OCI-LY1 (cell line): ENCODE measurements around the gene MESD.
"Not testable (repeated sequence)": the region's sequence is repeated elsewhere in the genome, so short reads cannot be mapped to it uniquely, and the experiment has no call there.

ENCODE experiments used
- H2AFZ ChIP-seq: fragments of 200-600 bp; sonication (generic), shearing (Covaris generic); 2 replicates; pipeline ENCODE4 v1.6.0; 2014; ENCODE audit warnings: antibody characterized with exemption, mild to moderate bottlenecking, low read length
- H3F3A ChIP-seq: fragments of 200-600 bp; sonication (generic), shearing (Covaris generic); 2 replicates; pipeline ENCODE4 v1.6.0; 2014; ENCODE audit warnings: mild to moderate bottlenecking, antibody characterized with exemption, low read length, moderate library complexity; ENCODE audit not compliant: insufficient read depth
- H3K27ac ChIP-seq: fragments of 200-600 bp; sonication (generic); 2 replicates; pipeline ENCODE4 v1.5.1; 2014; ENCODE audit warnings: low read length, mixed run types, mild to moderate bottlenecking, low read depth; ENCODE audit not compliant: poor library complexity, severe bottlenecking
- H3K27me3 ChIP-seq: fragments of 200-600 bp; sonication (generic); 2 replicates; pipeline ENCODE4 v1.6.0; 2014; ENCODE audit warnings: antibody characterized with exemption, mild to moderate bottlenecking, low read length, moderate library complexity; ENCODE audit not compliant: insufficient read depth
- H3K36me3 ChIP-seq: fragments of 200-600 bp; sonication (generic); 2 replicates; pipeline ENCODE4 v1.6.1; 2014; ENCODE audit warnings: mild to moderate bottlenecking, antibody characterized with exemption, low read length, moderate library complexity, mixed read lengths; ENCODE audit not compliant: insufficient read depth
- H3K4me1 ChIP-seq: fragments of 200-600 bp; sonication (generic); 2 replicates; pipeline ENCODE4 v1.5.1; 2014; ENCODE audit warnings: mild to moderate bottlenecking, low read length, moderate library complexity; ENCODE audit not compliant: insufficient read depth, severe bottlenecking
- H3K4me2 ChIP-seq: fragments of 200-600 bp; sonication (generic), shearing (Covaris generic); 2 replicates; pipeline ENCODE4 v1.6.1; 2014; ENCODE audit warnings: low read length
- H3K4me3 ChIP-seq: fragments of 200-600 bp; sonication (generic); 2 replicates; pipeline ENCODE4 v1.5.1; 2014; ENCODE audit warnings: low read length, low read depth, mild to moderate bottlenecking, mixed read lengths; ENCODE audit not compliant: poor library complexity, severe bottlenecking
- H3K79me2 ChIP-seq: fragments of 200-600 bp; shearing (Covaris generic); 2 replicates; pipeline ENCODE4 v1.6.1; 2016; ENCODE audit warnings: mixed run types, low read length, mixed read lengths; ENCODE audit not compliant: insufficient read depth
- H3K9ac ChIP-seq: fragments of 200-600 bp; sonication (generic), shearing (Covaris generic); 2 replicates; pipeline ENCODE4 v1.6.1; 2014; ENCODE audit warnings: mild to moderate bottlenecking, low read length, mixed read lengths
- H3K9me2 ChIP-seq: fragments of 200-600 bp; sonication (generic), shearing (Covaris generic); 2 replicates; pipeline ENCODE4 v1.6.1; 2014; ENCODE audit warnings: low read depth, mild to moderate bottlenecking, low read length, mixed read lengths
- H3K9me3 ChIP-seq: fragments of 200-600 bp; shearing (Covaris generic); 2 replicates; pipeline ENCODE4 v1.6.1; 2014; ENCODE audit warnings: low read length, mixed read lengths
- H4K20me1 ChIP-seq: fragments of 200-600 bp; sonication (generic), shearing (Covaris generic); 2 replicates; pipeline ENCODE4 v1.6.0; 2016; ENCODE audit warnings: mild to moderate bottlenecking, low read length; ENCODE audit not compliant: insufficient read depth
- CTCF ChIP-seq: fragments of 200-600 bp; sonication (generic), shearing (Covaris generic); IDR thresholded peaks from 2 replicates; pipeline ENCODE4 v1.5.1; 2017; ENCODE audit warnings: mild to moderate bottlenecking, antibody characterized with exemption, low read length, moderate library complexity, mixed read lengths
- EZH2 ChIP-seq: fragments of 200-600 bp; sonication (generic), shearing (Covaris generic); IDR thresholded peaks from 2 replicates; pipeline ENCODE4 v1.8.0; 2017; ENCODE audit warnings: borderline replicate concordance, mixed run types, mild to moderate bottlenecking, antibody characterized with exemption, low read length, moderate library complexity, mixed read lengths

The MESD gene

GRCh38 chr15:80957976-80958375 lies 31.6 kb downstream of the MESD start:
- no peak overlapping the region for H3K9ac ChIP-seq
- H3K9me2 ChIP-seq = no peaks in the 10 kb centered on the region
- H3K9me3 ChIP-seq = no peaks in the 10 kb centered on the region
- no peak overlapping the region for H3K4me2 ChIP-seq
- no peaks in the 10 kb centered on the region for H3K79me2 ChIP-seq
- H3K27ac ChIP-seq = no peak overlapping the region
- TF ChIP-seq EZH2 (no peak), CTCF (no peak)
- H3K4me3 ChIP-seq = no peak overlapping the region
- no peaks in the 10 kb centered on the region for H3K27me3 ChIP-seq
- no peaks in the 10 kb centered on the region for H3F3A ChIP-seq
- peaks cover 19% of the 10 kb centered on the region for H3K36me3 ChIP-seq
- no peak overlapping the region for H2AFZ ChIP-seq
- no peaks in the 10 kb centered on the region for H3K4me1 ChIP-seq
- H4K20me1 ChIP-seq = no peaks in the 10 kb centered on the region

GRCh38 chr15:80957556-80957955 lies 32.1 kb downstream of the MESD start:
- Histone ChIP-seq H3K9me2 (no peaks in the 10 kb centered on the region), H3K79me2 (no peaks in the 10 kb centered on the region), H3K9me3 (no peaks in the 10 kb centered on the region), H3F3A (no peaks in the 10 kb centered on the region), H3K4me2 (no peak overlapping the region), H3K9ac (no peak overlapping the region), H3K27ac (no peak overlapping the region), H4K20me1 (no peaks in the 10 kb centered on the region), H2AFZ (no peak overlapping the region), H3K36me3 (peaks cover 19% of the 10 kb centered on the region), H3K27me3 (no peaks in the 10 kb centered on the region), H3K4me3 (no peak overlapping the region), H3K4me1 (no peaks in the 10 kb centered on the region)
- no peak for TF ChIP-seq CTCF
- TF ChIP-seq EZH2 = no peak

GRCh38 chr15:80955571-80956452 lies 33.8 kb downstream of the MESD start:
- H4K20me1 ChIP-seq, H3K4me3 ChIP-seq, H3K9me2 ChIP-seq, H2AFZ ChIP-seq, H3K79me2 ChIP-seq, H3K4me1 ChIP-seq, H3K9me3 ChIP-seq, H3K27ac ChIP-seq, H3K27me3 ChIP-seq, H3K4me2 ChIP-seq, H3K9ac ChIP-seq, H3F3A ChIP-seq: not testable (repeated sequence)
- H3K36me3 ChIP-seq = peaks cover 30% of the 10 kb centered on the region
